ENCODE results near the gene CXCL5. TPM values are rescaled to one million over a fixed set of nuclear protein-coding genes. Genes with fewer than 3 reads are reported as not detected.

Gene CXCL5
- total and polyA plus RNA-seq, 2 donors (not counting 3 experiments of a cell fraction or from before 2014, with no cell fraction given): 0.33 to 0.40 TPM

- no peaks in the 10 kb centered on the region for H3K36me3 ChIP-seq (ENCODE audit: control insufficient read depth in 2 of 2, extremely low read depth in 1 of 2, insufficient read depth in 2 of 2, low read length in 2 of 2)
- no peaks in the 10 kb centered on the region for H3K9me3 ChIP-seq (replicated peaks; ENCODE audit: control insufficient read depth, insufficient read depth, low read length)
- peak overlapping the region; percentile 98 for H2AFZ ChIP-seq (ENCODE audit: low read depth, low read length)
- TF ChIP-seq MYC (IDR thresholded peaks at IDR 0.05; ENCODE audit: low read depth, low read length) (no peak), JUN (IDR thresholded peaks at IDR 0.05; ENCODE audit: borderline replicate concordance, insufficient read depth, insufficient read length, low read depth) (no peak), POLR2AphosphoS5 (IDR thresholded peaks at IDR 0.05; ENCODE audit: insufficient read depth, low read depth, low read length) (no peak), MAX (IDR thresholded peaks at IDR 0.05; ENCODE audit: insufficient read depth, insufficient read length) (no peak), POLR2A (IDR thresholded peaks at IDR 0.05; ENCODE audit: low read depth, low read length) (no peak), GATA2 (IDR thresholded peaks at IDR 0.05; ENCODE audit: insufficient read depth, insufficient read length, low read depth, low read length) (no peak), FOS (IDR thresholded peaks at IDR 0.05; ENCODE audit: borderline replicate concordance, insufficient read depth, low read length) (no peak), EZH2 (IDR thresholded peaks at IDR 0.05; ENCODE audit: borderline replicate concordance, low read depth, low read length, severe bottlenecking) (no peak)
- TF ChIP-seq, protein P1, sequence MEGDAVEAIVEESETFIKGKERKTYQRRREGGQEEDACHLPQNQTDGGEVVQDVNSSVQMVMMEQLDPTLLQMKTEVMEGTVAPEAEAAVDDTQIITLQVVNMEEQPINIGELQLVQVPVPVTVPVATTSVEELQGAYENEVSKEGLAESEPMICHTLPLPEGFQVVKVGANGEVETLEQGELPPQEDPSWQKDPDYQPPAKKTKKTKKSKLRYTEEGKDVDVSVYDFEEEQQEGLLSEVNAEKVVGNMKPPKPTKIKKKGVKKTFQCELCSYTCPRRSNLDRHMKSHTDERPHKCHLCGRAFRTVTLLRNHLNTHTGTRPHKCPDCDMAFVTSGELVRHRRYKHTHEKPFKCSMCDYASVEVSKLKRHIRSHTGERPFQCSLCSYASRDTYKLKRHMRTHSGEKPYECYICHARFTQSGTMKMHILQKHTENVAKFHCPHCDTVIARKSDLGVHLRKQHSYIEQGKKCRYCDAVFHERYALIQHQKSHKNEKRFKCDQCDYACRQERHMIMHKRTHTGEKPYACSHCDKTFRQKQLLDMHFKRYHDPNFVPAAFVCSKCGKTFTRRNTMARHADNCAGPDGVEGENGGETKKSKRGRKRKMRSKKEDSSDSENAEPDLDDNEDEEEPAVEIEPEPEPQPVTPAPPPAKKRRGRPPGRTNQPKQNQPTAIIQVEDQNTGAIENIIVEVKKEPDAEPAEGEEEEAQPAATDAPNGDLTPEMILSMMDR (IDR thresholded peaks at IDR 0.05; ENCODE audit: extremely low read depth in 1 of 2, insufficient read depth in 1 of 2, low read depth in 1 of 2, low read length in 2 of 2): no peak
- DNase-seq (ENCODE audit: low read depth, low spot score) (peak; percentile 40), FAIRE-seq (no peak)
- BruUV-seq (replicated peaks): TSS peak; percentile 60
- peak overlapping the region; percentile 88 for H3K27ac ChIP-seq (ENCODE audit: insufficient read depth, low read depth, low read length)
- H3K9me1 ChIP-seq (replicated peaks; ENCODE audit: control insufficient read depth, extremely low read depth, insufficient read depth, low read length): no peaks in the 10 kb centered on the region
- dilution Hi-C loops (cut with MboI; ENCODE audit: extremely low pct_ligation_motif_present, low sequenced_read_pairs): no loop called here
- H3K79me2 ChIP-seq (ENCODE audit: control insufficient read depth, insufficient read depth, low read length): no peaks in the 10 kb centered on the region
- H3K4me3 ChIP-seq (replicated peaks in 1 of 3; ENCODE audit: insufficient read depth in 1 of 3, low read depth in 1 of 3, low read length in 3 of 3): peak overlapping the region; percentile 75 to 86 (median 82)
- H4K20me1 ChIP-seq (replicated peaks; ENCODE audit: control insufficient read depth, extremely low read depth, insufficient read depth, low read length): no peaks in the 10 kb centered on the region
- no peaks in the 10 kb centered on the region for H3K27me3 ChIP-seq (ENCODE audit: control insufficient read depth in 2 of 2, insufficient read depth in 2 of 2, low read length in 2 of 2)
- ChIA-PET CTCF (interaction anchor here (0.9 to 4.5 kb wide), 26 partner anchors 8 to 697 kb away, joined by 3 to 49 read pairs (median 5); partner anchors contain the start of genes CXCL1, CXCL2 and CXCL5), POLR2A (interaction anchor here (2.4 kb wide), 1 partner anchor 61 kb away, joined by 8 read pairs; the partner anchor contains the start of gene CXCL2)
- H3K4me1 ChIP-seq (ENCODE audit: control insufficient read depth, extremely low read depth, insufficient read depth, low read length): peaks cover 11% of the 10 kb centered on the region
- peak overlapping the region; percentile 95 for H3K4me2 ChIP-seq (ENCODE audit: insufficient read depth, low read length)
- intact Hi-C loops (cut with micrococcal nuclease): loop anchor here (1.0 to 5.0 kb wide), 6 partner anchors 55 to 376 kb away; no protein-coding TSS in a partner anchor
- peak overlapping the region; percentile 87 for H3K9ac ChIP-seq (replicated peaks; ENCODE audit: extremely low read depth, insufficient read depth, low read length)
These were observed 39.6 kb upstream of the CXCL5 start for GRCh38 chr4:74038086-74038424.
